Retina (tissue), 1 donor: ENCODE measurements around the gene SPATA20.

Source experiments
- DNase-seq: peaks from one replicate; pipeline ENCODE4 v3.0.0-alpha.2; 2016

The SPATA20 gene

GRCh38 chr17:50540560-50541401 is 6.2 kb upstream of the SPATA20 start:
- DNase-seq = no peak

GRCh38 chr17:50541402-50541715 is 5.6 kb upstream of the SPATA20 start:
- DNase-seq = no peak

- DNase-seq = peak; percentile 92
Observed at GRCh38 chr17:50541716-50542688, 5.0 kb upstream of the SPATA20 start.

GRCh38 chr17:50542795-50543774 is 3.9 kb upstream of the SPATA20 start:
- no peak for DNase-seq

GRCh38 chr17:50544516-50544915 is 2.5 kb upstream of the SPATA20 start:
- no peak for DNase-seq

GRCh38 chr17:50545311-50545710 is 1.7 kb upstream of the SPATA20 start:
- no peak for DNase-seq

- no peak for DNase-seq
Observed at GRCh38 chr17:50546701-50547034, 306 bp upstream of the SPATA20 start.

GRCh38 chr17:50547736-50548083 is 736 bp downstream of the SPATA20 start:
- DNase-seq = no peak

- no peak for DNase-seq
Observed at GRCh38 chr17:50548831-50549230, 1.9 kb downstream of the SPATA20 start.

GRCh38 chr17:50549256-50549941 is 2.4 kb downstream of the SPATA20 start:
- no peak for DNase-seq

- no peak for DNase-seq
Observed at GRCh38 chr17:50549969-50550368, 3.0 kb downstream of the SPATA20 start.

- peak; percentile 89 for DNase-seq
Observed at GRCh38 chr17:50550661-50551432, 3.9 kb downstream of the SPATA20 start.

GRCh38 chr17:50551433-50551815 is 4.5 kb downstream of the SPATA20 start:
- DNase-seq = no peak

GRCh38 chr17:50551884-50552283 is 4.9 kb downstream of the SPATA20 start:
- no peak for DNase-seq

GRCh38 chr17:50554201-50554600 is 7.2 kb downstream of the SPATA20 start:
- no peak for DNase-seq

GRCh38 chr17:50556803-50557202 is 9.8 kb downstream of the SPATA20 start:
- no peak for DNase-seq

- DNase-seq = no peak
Observed at GRCh38 chr17:50557630-50558029, 10.7 kb downstream of the SPATA20 start.

- no peak for DNase-seq
Observed at GRCh38 chr17:50558091-50558490, 11.1 kb downstream of the SPATA20 start.

GRCh38 chr17:50558581-50558940 is 11.6 kb downstream of the SPATA20 start:
- no peak for DNase-seq

GRCh38 chr17:50558941-50559614 is 12.1 kb downstream of the SPATA20 start:
- peak; percentile 68 for DNase-seq

- DNase-seq = no peak
Observed at GRCh38 chr17:50559674-50560184, 12.8 kb downstream of the SPATA20 start.
